Stimulated activated CD4-positive, alpha-beta T cell treated with anti-CD3 and anti-CD28 coated beads, Interleukin-1b, Interleukin-23, amount 100 ng/mL, for 4 hours (primary cell): ENCODE results near the gene OR8A1.
"Not testable (repeated sequence)": the region's sequence is repeated elsewhere in the genome, so short reads cannot be mapped to it uniquely, and the experiment has no call there.

Source experiments
- DNase-seq, 2 donors: peaks; one replicate each; pipeline ENCODE4 v3.0.0-alpha.2; 2020; ENCODE audit warnings: low read depth in 2 of 2

The OR8A1 gene

GRCh38 chr11:124595302-124595701 is 25.5 kb downstream of the OR8A1 start:
- no peak for DNase-seq

GRCh38 chr11:124597626-124598025 is 27.8 kb downstream of the OR8A1 start:
- DNase-seq, result no peak

- DNase-seq, result no peak
Measured at GRCh38 chr11:124600621-124601320, 31.0 kb downstream of the OR8A1 start.

- DNase-seq, result no peak
Measured at GRCh38 chr11:124602193-124602592, 32.4 kb downstream of the OR8A1 start.

GRCh38 chr11:124602723-124603122 is 32.9 kb downstream of the OR8A1 start:
- not testable (repeated sequence) for DNase-seq

GRCh38 chr11:124605719-124606118 is 35.9 kb downstream of the OR8A1 start:
- no peak for DNase-seq

- no peak for DNase-seq
Measured at GRCh38 chr11:124608147-124608546, 38.4 kb downstream of the OR8A1 start.

- DNase-seq, result no peak
Measured at GRCh38 chr11:124610295-124610694, 40.5 kb downstream of the OR8A1 start.

- no peak for DNase-seq
Measured at GRCh38 chr11:124611064-124611463, 41.3 kb downstream of the OR8A1 start, which contains the start of gene PANX3. Gene PANX3 (plus strand): TSS chr11:124611428. CDS start chr11:124611557, 129 bp downstream.

- no peak for DNase-seq
Measured at GRCh38 chr11:124612045-124612444, 42.2 kb downstream of the OR8A1 start.

GRCh38 chr11:124612567-124613246 is 42.9 kb downstream of the OR8A1 start:
- DNase-seq, result no peak

GRCh38 chr11:124618863-124619262 is 49.1 kb downstream of the OR8A1 start:
- DNase-seq, result no peak
